GM12878 (cell line): ENCODE results near the gene TAF3. TPM values are rescaled to one million over a fixed set of nuclear protein-coding genes. Genes with fewer than 3 reads are reported as not detected.

ENCODE experiments used
- ATAC-seq: fragments of 200-7000 bp; cut with Tn5 transposase; 3 replicates; pipeline ENCODE4 v1.9.1; 2020; ENCODE audit warnings: mild to moderate bottlenecking, moderate library complexity
- BruUV-seq: library from RNA; stranded (reverse); fragments of 400-500 nt; replicated peaks from 2 replicates; lab custom pipeline; 2021; lab: Mats Ljungman, UMichigan
- CTCF ChIA-PET: fragments of 300-600 bp; sonication (Branson Sonifier 250); formaldehyde crosslinking; extraction: SDS; loops from one replicate; lab custom pipeline; 2021; ENCODE audit warnings: inconsistent platforms; lab: Yijun Ruan, JAX
- POLR2A ChIA-PET: fragments of 350-600 bp; formaldehyde crosslinking; extraction: SDS; loops from one replicate; lab custom pipeline; 2021; ENCODE audit warnings: inconsistent platforms; lab: Charles Lee
- RAD21 ChIA-PET: fragments of 300-600 bp; sonication (Branson Sonifier 250); formaldehyde crosslinking; loops from one replicate; lab custom pipeline; 2023; ENCODE audit warnings: antibody characterized with exemption; ENCODE audit not compliant: unreplicated experiment; lab: Charles Lee
- SMC1A ChIA-PET: fragments of 300-600 bp; sonication (Branson Sonifier 250); formaldehyde crosslinking; loops from one replicate; lab custom pipeline; 2023; ENCODE audit not compliant: unreplicated experiment, uncharacterized antibody; lab: Charles Lee
- DNase-seq: peaks from one replicate; pipeline ENCODE4 v3.0.0-alpha.2; 2011; ENCODE audit warnings: low read depth, low spot score
- FAIRE-seq: peaks from 3 replicates; lab custom pipeline; 2011; peaks lifted over from hg19 to GRCh38; lab: Jason Lieb, UNC
- H2AFZ ChIP-seq: 2 replicates; pipeline ENCODE4 v1.6.0; 2011; ENCODE audit warnings: low read depth, low read length, control low read depth; ENCODE audit not compliant: control insufficient read depth
- H3K27ac ChIP-seq: 2 replicates; pipeline ENCODE4 v1.5.1; 2011; ENCODE audit warnings: control low read depth; ENCODE audit not compliant: control insufficient read depth, insufficient read depth
- H3K27me3 ChIP-seq, 2 experiments: replicated peaks in 1 of 2; 2 replicates each; pipeline versions ENCODE4 v1.6.0 to v1.6.1; 2011; ENCODE audit warnings: low read length in 1 of 2; ENCODE audit not compliant: control insufficient read depth in 2 of 2, insufficient read depth in 2 of 2
- H3K36me3 ChIP-seq, 2 experiments: 2 replicates each; pipeline ENCODE4 v1.5.1; 2011; ENCODE audit warnings: low read length in 1 of 2; ENCODE audit not compliant: control insufficient read depth in 2 of 2, insufficient read depth in 2 of 2
- H3K4me1 ChIP-seq: 2 replicates; pipeline ENCODE4 v1.6.1; 2011; ENCODE audit warnings: mild to moderate bottlenecking, low read length, moderate library complexity, mixed read lengths; ENCODE audit not compliant: control insufficient read depth, insufficient read depth
- H3K4me2 ChIP-seq: 2 replicates; pipeline ENCODE4 v1.6.0; 2011; ENCODE audit warnings: control low read depth; ENCODE audit not compliant: control insufficient read depth, insufficient read depth
- H3K4me3 ChIP-seq: fragments of 200-600 bp; sonication (generic); 2 replicates; pipeline ENCODE4 v1.5.1; 2016
- H3K79me2 ChIP-seq: 2 replicates; pipeline ENCODE4 v1.6.0; 2011; ENCODE audit warnings: low read length; ENCODE audit not compliant: control insufficient read depth, insufficient read depth
- H3K9ac ChIP-seq: 2 replicates; pipeline ENCODE4 v1.8.0; 2011; ENCODE audit warnings: low read length, control low read depth, mixed read lengths; ENCODE audit not compliant: control insufficient read depth, insufficient read depth
- H3K9me3 ChIP-seq: replicated peaks from 3 replicates; pipeline ENCODE4 v1.5.1; 2011; ENCODE audit warnings: mild to moderate bottlenecking, low read length; ENCODE audit not compliant: control insufficient read depth, insufficient read depth
- H4K20me1 ChIP-seq: 2 replicates; pipeline ENCODE4 v1.6.0; 2011; ENCODE audit not compliant: control insufficient read depth, insufficient read depth
- CREM ChIP-seq: IDR thresholded peaks from 2 replicates; pipeline ENCODE4 v1.6.1; 2014; ENCODE audit warnings: antibody characterized with exemption, low read depth
- ELK1 ChIP-seq: IDR thresholded peaks from 2 replicates; pipeline ENCODE4 v1.6.1; 2012; ENCODE audit warnings: low read depth, low read length, improper control_type of control experiment
- RUNX3 ChIP-seq: IDR thresholded peaks from 2 replicates; pipeline ENCODE4 v1.6.1; 2012; ENCODE audit warnings: low read length, inconsistent platforms
- ZBTB11 ChIP-seq: fragments of 450-650 bp; formaldehyde crosslinking; IDR thresholded peaks from 2 replicates; pipeline ENCODE4 v1.5.0; 2022; ENCODE audit warnings: mild to moderate bottlenecking, missing genetic modification characterization
- WGBS: methylation state at CpG from one replicate; pipeline ENCODE4 v1.1.6; 2016; ENCODE audit warnings: low lambda C conversion rate; ENCODE audit not compliant: insufficient replicate concordance, insufficient coverage; ENCODE audit errors: missing lambda C conversion rate; 5-methylcytosine and 5-hydroxymethylcytosine counted together
- in situ Hi-C: fragments of 300-500 bp; cut with MboI; formaldehyde crosslinking; loops from 9 replicates; pipeline ENCODE4 v1.14.3; 2018; ENCODE audit warnings: mixed read lengths
- intact Hi-C: fragments of 100-400 bp; cut with micrococcal nuclease; formaldehyde crosslinking; loops from one replicate; pipeline ENCODE4 v1.14.2; 2022; ENCODE audit not compliant: unreplicated experiment
- polyA plus RNA-seq, 11 experiments: library from polyadenylated mRNA; depleted of rRNA in 4 of 11; unstranded in 6 of 11; stranded (reverse) in 5 of 11; fragments of >200 nt; fragmentation: Nextera tagmentation in 4 of 11; fragmentation: Illumina TruSeq in 1 of 11; extraction: Ambion mirVana in 4 of 11; extraction: Trizol in 1 of 11; gene quantifications; 1 replicate in 1 of 11; 2 replicates in 10 of 11; pipeline versions ENCODE4 v1.2.1 to v1.2.3, GENCODE V29; 2011 to 2016; ENCODE audit warnings: inconsistent platforms in 2 of 11, missing spikeins in 2 of 11, low read depth in 1 of 11
- total RNA-seq, 4 experiments: library from RNA; depleted of rRNA in 3 of 4; stranded (reverse); fragments of >200 nt in 3 of 4; fragmentation: Illumina TruSeq in 1 of 4; extraction: Trizol in 1 of 4; gene quantifications; 2 replicates each; pipeline versions ENCODE4 v1.2.1 to v1.2.3, GENCODE V29; 2013 to 2021

Gene TAF3
- total and polyA plus RNA-seq, 10 of the 15 experiments (the other 5 are each of a cell fraction or from before 2014, with no cell fraction given) = 2.0 to 10.1 (median 3.7) TPM

GRCh38 chr10:7817576-7817975, 729 bp upstream of the TAF3 start:
- no peaks in the 10 kb centered on the region for H4K20me1 ChIP-seq
- ChIA-PET POLR2A (interaction anchor here (0.6 to 2.2 kb wide), 6 partner anchors 8 to 1251 kb away, joined by 3 to 16 read pairs (median 4); partner anchors contain the start of genes ATP5F1C and KIN), SMC1A (interaction anchor here (0.8 to 1.3 kb wide), 5 partner anchors 11 to 293 kb away, joined by 3 to 5 read pairs (median 3); partner anchors contain the start of genes ATP5F1C and KIN), CTCF (interaction anchor here (0.8 to 4.7 kb wide), 6 partner anchors 9 to 897 kb away, joined by 3 to 30 read pairs (median 6); partner anchors contain the start of genes ATP5F1C and KIN), RAD21 (interaction anchor here (1.0 to 2.3 kb wide), 4 partner anchors 9 to 292 kb away, joined by 4 to 7 read pairs (median 6); partner anchors contain the start of genes ATP5F1C and KIN)
- 47% methylated on average over 11 of the region's 12 CpGs for WGBS
- DNase-seq (no peak), FAIRE-seq (no peak), ATAC-seq (no peak)
- H3K4me2 ChIP-seq = peak overlapping the region; percentile 92
- no peaks in the 10 kb centered on the region for H3K9me3 ChIP-seq
- TF ChIP-seq ELK1 (no peak), ZBTB11 (no peak), CREM (no peak), RUNX3 (no peak)
- peak overlapping the region; percentile 93 for H3K4me3 ChIP-seq
- no peaks in the 10 kb centered on the region for H3K4me1 ChIP-seq
- H3K79me2 ChIP-seq = peaks cover 11% of the 10 kb centered on the region
- H3K36me3 ChIP-seq = no peaks in the 10 kb centered on the region; a peak in 1 of 4 replicates
- H3K27me3 ChIP-seq = peaks cover 0 to 2% of the 10 kb centered on the region in 2 experiments; a peak in 1 of 4 replicates
- peak overlapping the region; percentile 66; the same call in 1 of the 2 replicates for H3K9ac ChIP-seq
- no TSS peak for BruUV-seq
- intact Hi-C loops (no loop called here), in situ Hi-C loops (no loop called here)
- peak overlapping the region; percentile 95 for H2AFZ ChIP-seq
- no peak overlapping the region for H3K27ac ChIP-seq
